ENCODE data around the gene SATL1.

DNA sequence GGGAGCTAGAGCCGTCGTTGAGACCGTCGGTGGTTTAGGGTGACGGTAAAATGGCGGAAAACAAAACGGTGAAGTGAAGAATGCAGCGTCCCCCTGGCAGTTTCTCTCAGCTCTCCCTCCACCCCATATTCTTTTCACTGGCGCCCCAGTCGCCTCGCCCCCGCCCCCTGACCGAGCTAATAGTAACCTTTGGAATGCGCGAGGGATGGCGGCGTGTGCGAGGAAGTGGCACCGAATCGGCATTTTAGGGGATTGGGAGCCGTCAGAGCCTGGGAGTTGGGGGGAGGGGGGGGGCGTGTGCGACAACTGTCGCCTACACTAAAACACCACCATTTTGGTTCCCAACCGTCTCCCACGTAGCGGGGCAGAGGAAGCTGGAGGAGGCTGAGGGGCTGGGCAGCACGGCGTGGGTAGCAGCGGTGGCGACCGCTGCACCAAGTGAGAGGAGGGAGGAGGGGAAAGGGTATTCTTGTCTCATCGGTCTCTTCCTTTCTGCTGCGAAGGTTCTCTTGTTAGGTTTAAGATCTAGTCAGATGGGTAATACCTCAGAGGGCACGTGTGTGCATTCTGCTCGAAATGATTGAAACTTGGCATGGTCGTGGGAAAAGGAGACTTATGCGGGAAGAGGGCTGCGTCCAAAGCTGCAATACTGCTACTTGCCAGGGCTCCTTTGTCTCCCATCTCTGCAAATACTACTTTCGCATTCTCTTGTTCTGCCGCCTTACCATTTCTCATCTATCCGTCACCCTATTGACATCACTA is 1.1 kb upstream of the SATL1 start:
- TF ChIP-seq, protein P1, sequence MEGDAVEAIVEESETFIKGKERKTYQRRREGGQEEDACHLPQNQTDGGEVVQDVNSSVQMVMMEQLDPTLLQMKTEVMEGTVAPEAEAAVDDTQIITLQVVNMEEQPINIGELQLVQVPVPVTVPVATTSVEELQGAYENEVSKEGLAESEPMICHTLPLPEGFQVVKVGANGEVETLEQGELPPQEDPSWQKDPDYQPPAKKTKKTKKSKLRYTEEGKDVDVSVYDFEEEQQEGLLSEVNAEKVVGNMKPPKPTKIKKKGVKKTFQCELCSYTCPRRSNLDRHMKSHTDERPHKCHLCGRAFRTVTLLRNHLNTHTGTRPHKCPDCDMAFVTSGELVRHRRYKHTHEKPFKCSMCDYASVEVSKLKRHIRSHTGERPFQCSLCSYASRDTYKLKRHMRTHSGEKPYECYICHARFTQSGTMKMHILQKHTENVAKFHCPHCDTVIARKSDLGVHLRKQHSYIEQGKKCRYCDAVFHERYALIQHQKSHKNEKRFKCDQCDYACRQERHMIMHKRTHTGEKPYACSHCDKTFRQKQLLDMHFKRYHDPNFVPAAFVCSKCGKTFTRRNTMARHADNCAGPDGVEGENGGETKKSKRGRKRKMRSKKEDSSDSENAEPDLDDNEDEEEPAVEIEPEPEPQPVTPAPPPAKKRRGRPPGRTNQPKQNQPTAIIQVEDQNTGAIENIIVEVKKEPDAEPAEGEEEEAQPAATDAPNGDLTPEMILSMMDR (optimal IDR thresholded peaks at IDR 0.05 in 1 of 3, IDR thresholded peaks at IDR 0.05 in 1 of 3, conservative IDR thresholded peaks at IDR 0.05 in 1 of 3; ENCODE audit: extremely low read depth in 1 of 3, insufficient read depth in 2 of 3, low read length in 3 of 3), result no peak
- TF ChIP-seq EZH2 (IDR thresholded peaks at IDR 0.05; ENCODE audit: low read length), result no peak

All from keratinocyte (primary cell).